Measurements from ENCODE around the gene NLGN1. TPM values are rescaled to one million over a fixed set of nuclear protein-coding genes. Genes with fewer than 3 reads are reported as not detected.

The NLGN1 gene
- total RNA-seq, 1 donor from 2014 or later = 34.8 TPM

DNA sequence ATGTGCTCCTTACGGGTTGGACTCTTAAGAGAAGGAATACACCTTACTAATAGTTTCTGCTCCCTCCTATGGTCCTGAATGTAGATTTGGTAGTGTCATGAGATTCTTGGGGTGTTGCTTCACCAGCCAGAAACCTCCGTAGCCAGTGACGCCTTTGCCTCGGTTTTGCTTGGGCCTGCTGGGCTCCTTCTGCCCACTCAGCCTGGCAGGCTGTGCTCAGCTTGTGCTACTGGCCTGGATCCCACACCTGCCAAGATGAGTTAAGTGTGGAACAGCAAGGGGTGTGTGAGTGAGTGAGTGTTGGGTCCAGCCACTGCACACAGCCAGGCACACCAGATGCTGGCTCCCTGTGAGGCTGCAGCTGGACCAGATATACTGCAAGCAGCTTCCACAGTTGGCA is 560.1 kb downstream of the NLGN1 start:
- no peak overlapping the region for H3K4me3 Mint-ChIP-seq

DNA sequence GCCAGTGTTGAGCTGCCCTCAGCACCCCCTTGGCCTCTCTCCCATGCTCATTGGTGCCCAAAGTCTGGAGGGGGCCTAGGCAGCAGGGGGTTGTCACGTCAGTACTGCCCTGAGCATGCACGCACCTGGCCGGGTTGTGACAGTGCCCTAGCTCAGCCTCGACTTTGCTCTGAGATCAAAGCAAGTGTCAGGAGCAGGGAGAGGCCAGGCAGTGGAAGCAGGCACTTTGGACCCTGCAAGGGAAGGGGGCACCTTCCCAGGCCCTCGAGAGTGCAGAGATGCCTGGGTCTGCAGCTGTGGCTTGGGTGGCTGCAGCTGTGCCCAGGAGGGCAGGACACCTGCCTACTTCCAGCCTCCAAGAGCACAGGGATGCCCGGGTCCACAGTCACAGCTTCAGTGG is 561.3 kb downstream of the NLGN1 start:
- H3K27me3 Mint-ChIP-seq (ENCODE audit: insufficient read depth, low read depth) = peaks cover 4% of the 10 kb centered on the region
- Histone ChIP-seq H4K20me1 (ENCODE audit: low read depth) (no peaks in the 10 kb centered on the region), H3K4me1 (no peaks in the 10 kb centered on the region), H3K27me3 (no peaks in the 10 kb centered on the region), H3K27ac (no peak overlapping the region), H3K4me3 (no peak overlapping the region), H3K9me3 (ENCODE audit: low read depth) (no peaks in the 10 kb centered on the region), H3K9ac (no peak overlapping the region), H3K4me2 (no peak overlapping the region), H3K79me2 (ENCODE audit: low read depth) (no peaks in the 10 kb centered on the region), H3K36me3 (no peaks in the 10 kb centered on the region), H3F3A (ENCODE audit: low read depth) (no peaks in the 10 kb centered on the region), H2AFZ (replicated peaks) (no peak overlapping the region)
- no peak overlapping the region for H3K27ac Mint-ChIP-seq
- TF ChIP-seq EZH2phosphoT487 (IDR thresholded peaks at IDR 0.05) (no peak), EZH2 (IDR thresholded peaks at IDR 0.05) (no peak)
- TF ChIP-seq, protein P1, sequence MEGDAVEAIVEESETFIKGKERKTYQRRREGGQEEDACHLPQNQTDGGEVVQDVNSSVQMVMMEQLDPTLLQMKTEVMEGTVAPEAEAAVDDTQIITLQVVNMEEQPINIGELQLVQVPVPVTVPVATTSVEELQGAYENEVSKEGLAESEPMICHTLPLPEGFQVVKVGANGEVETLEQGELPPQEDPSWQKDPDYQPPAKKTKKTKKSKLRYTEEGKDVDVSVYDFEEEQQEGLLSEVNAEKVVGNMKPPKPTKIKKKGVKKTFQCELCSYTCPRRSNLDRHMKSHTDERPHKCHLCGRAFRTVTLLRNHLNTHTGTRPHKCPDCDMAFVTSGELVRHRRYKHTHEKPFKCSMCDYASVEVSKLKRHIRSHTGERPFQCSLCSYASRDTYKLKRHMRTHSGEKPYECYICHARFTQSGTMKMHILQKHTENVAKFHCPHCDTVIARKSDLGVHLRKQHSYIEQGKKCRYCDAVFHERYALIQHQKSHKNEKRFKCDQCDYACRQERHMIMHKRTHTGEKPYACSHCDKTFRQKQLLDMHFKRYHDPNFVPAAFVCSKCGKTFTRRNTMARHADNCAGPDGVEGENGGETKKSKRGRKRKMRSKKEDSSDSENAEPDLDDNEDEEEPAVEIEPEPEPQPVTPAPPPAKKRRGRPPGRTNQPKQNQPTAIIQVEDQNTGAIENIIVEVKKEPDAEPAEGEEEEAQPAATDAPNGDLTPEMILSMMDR (IDR thresholded peaks at IDR 0.05) = no peak
- no peaks in the 10 kb centered on the region for H3K4me1 Mint-ChIP-seq
- H3K36me3 Mint-ChIP-seq = no peaks in the 10 kb centered on the region
- DNase-seq (ENCODE audit: low spot score) = no peak
- peaks cover 5% of the 10 kb centered on the region for H3K9me3 Mint-ChIP-seq
- no peak overlapping the region for H3K4me3 Mint-ChIP-seq

More for the DNA sequence above, 560.1 kb downstream of the NLGN1 start:
- no peak overlapping the region for H3K9ac ChIP-seq
- peaks cover 4% of the 10 kb centered on the region for H3K27me3 Mint-ChIP-seq (ENCODE audit: insufficient read depth, low read depth)
- peaks cover 5% of the 10 kb centered on the region for H3K9me3 Mint-ChIP-seq
- H3K27ac Mint-ChIP-seq = no peak overlapping the region
- no peak overlapping the region for H3K4me3 ChIP-seq
- no peak overlapping the region for H3K27ac ChIP-seq
- H3K27me3 ChIP-seq = no peaks in the 10 kb centered on the region
- H3K79me2 ChIP-seq (ENCODE audit: low read depth) = no peaks in the 10 kb centered on the region
- no peaks in the 10 kb centered on the region for H3K36me3 Mint-ChIP-seq
- no peaks in the 10 kb centered on the region for H4K20me1 ChIP-seq (ENCODE audit: low read depth)
- no peak overlapping the region for H3K4me2 ChIP-seq
- no peaks in the 10 kb centered on the region for H3K4me1 ChIP-seq
- no peaks in the 10 kb centered on the region for H3K9me3 ChIP-seq (ENCODE audit: low read depth)
- no peak overlapping the region for H2AFZ ChIP-seq (replicated peaks)
- no peaks in the 10 kb centered on the region for H3K36me3 ChIP-seq
- no peaks in the 10 kb centered on the region for H3K4me1 Mint-ChIP-seq
- DNase-seq (ENCODE audit: low spot score) = no peak
- TF ChIP-seq EZH2 (IDR thresholded peaks at IDR 0.05) = no peak
- no peak for TF ChIP-seq EZH2phosphoT487 (IDR thresholded peaks at IDR 0.05)
- TF ChIP-seq, protein P1 (IDR thresholded peaks at IDR 0.05) = no peak
- H3F3A ChIP-seq (ENCODE audit: low read depth) = no peaks in the 10 kb centered on the region

DNA sequence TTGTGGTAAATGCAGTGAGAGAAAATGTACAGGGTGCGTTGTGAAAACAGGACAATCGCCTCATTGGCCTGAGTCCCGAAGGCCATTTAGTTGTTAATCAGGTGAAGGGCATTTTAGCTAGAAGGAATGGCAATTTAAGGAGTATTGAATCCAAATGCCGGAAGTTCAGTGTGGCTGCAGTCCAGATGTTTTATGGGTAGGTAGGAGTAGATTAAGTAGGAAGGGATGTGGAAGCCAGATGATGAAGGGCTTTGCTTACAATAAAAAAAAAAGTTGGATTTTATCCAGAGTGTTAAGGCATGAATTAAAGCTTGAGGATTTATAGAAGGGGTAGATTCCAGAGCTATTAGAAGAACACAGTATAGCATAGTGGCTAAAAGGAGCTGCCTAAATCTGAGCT is 572.7 kb downstream of the NLGN1 start:
- Mint-ChIP-seq H3K27ac (no peak overlapping the region), H3K9me3 (no peaks in the 10 kb centered on the region), H3K27me3 (ENCODE audit: insufficient read depth, low read depth) (peaks cover 2% of the 10 kb centered on the region), H3K4me1 (peaks cover 4% of the 10 kb centered on the region), H3K4me3 (no peak overlapping the region), H3K36me3 (no peaks in the 10 kb centered on the region)
- Histone ChIP-seq H3K9me3 (ENCODE audit: low read depth) (no peaks in the 10 kb centered on the region), H2AFZ (replicated peaks) (no peak overlapping the region), H3K79me2 (ENCODE audit: low read depth) (no peaks in the 10 kb centered on the region), H4K20me1 (ENCODE audit: low read depth) (no peaks in the 10 kb centered on the region), H3K4me2 (no peak overlapping the region), H3K36me3 (no peaks in the 10 kb centered on the region), H3K9ac (no peak overlapping the region), H3K27ac (no peak overlapping the region), H3K27me3 (no peaks in the 10 kb centered on the region), H3F3A (ENCODE audit: low read depth) (no peaks in the 10 kb centered on the region), H3K4me1 (no peaks in the 10 kb centered on the region), H3K4me3 (no peak overlapping the region)
- TF ChIP-seq EZH2phosphoT487 (IDR thresholded peaks at IDR 0.05) (no peak), EZH2 (IDR thresholded peaks at IDR 0.05) (no peak)
- TF ChIP-seq, protein P1 (IDR thresholded peaks at IDR 0.05) = no peak
- no peak for DNase-seq (ENCODE audit: low spot score)
